Stomach (tissue), 9 donors: ENCODE results near the gene RAB3C. TPM values are rescaled to one million over a fixed set of nuclear protein-coding genes. Genes with fewer than 3 reads are reported as not detected.
"Not testable (repeated sequence)": the region's sequence is repeated elsewhere in the genome, so short reads cannot be mapped to it uniquely, and the experiment has no call there.

ENCODE experiments used
- DNase-seq, 2 donors: peaks; one replicate each; pipeline versions ENCODE4 v3.0.0 to v3.0.0-alpha.2; 2013 to 2019
- H3K27ac ChIP-seq, 5 donors: fragments of 200-600 bp in 4 of 5; sonication (generic) in 4 of 5; one replicate each; pipeline ENCODE4 v1.5.1; 2013 to 2019; ENCODE audit warnings: mild to moderate bottlenecking in 1 of 5, moderate library complexity in 1 of 5
- H3K27me3 ChIP-seq, 3 donors: fragments of 200-600 bp; sonication (generic); one replicate each; pipeline ENCODE4 v1.5.1; 2017 to 2019; ENCODE audit warnings: mixed run types in 1 of 3
- H3K36me3 ChIP-seq, 4 donors: fragments of 200-600 bp; sonication (generic); 1 replicate in 3 of 4; 2 replicates in 1 of 4; pipeline ENCODE4 v1.5.1; 2016 to 2019
- H3K4me1 ChIP-seq, 4 donors: fragments of 200-600 bp; sonication (generic); one replicate each; pipeline ENCODE4 v1.5.1; 2016 to 2019
- H3K4me3 ChIP-seq, 4 donors: fragments of 200-600 bp; sonication (generic) in 3 of 4; one replicate each; pipeline ENCODE4 v1.5.1; 2016 to 2019; ENCODE audit warnings: mild to moderate bottlenecking in 1 of 4
- H3K9me3 ChIP-seq, 4 donors: fragments of 200-600 bp; sonication (generic); one replicate each; pipeline ENCODE4 v1.5.1; 2016 to 2019
- EP300 ChIP-seq: sonication (generic); formaldehyde crosslinking; IDR thresholded peaks from one replicate; pipeline ENCODE4 v1.6.1; 2017; ENCODE audit warnings: antibody characterized with exemption
- POLR2A ChIP-seq, 4 donors: fragments of 450-650 bp; IDR thresholded peaks; one replicate each; pipeline ENCODE4 v1.6.1; 2016; ENCODE audit warnings: antibody characterized with exemption in 4 of 4, control low read depth in 2 of 4, mild to moderate bottlenecking in 1 of 4, moderate library complexity in 1 of 4
- POLR2AphosphoS5 ChIP-seq, 3 donors: sonication (generic); formaldehyde crosslinking; IDR thresholded peaks; one replicate each; pipeline ENCODE4 v1.6.1; 2016; ENCODE audit warnings: antibody characterized with exemption in 3 of 3
- WGBS, 5 donors: extraction: QIAGEN DNeasy Blood & Tissue Kit in 3 of 5; methylation state at CpG; one replicate each; pipeline versions ENCODE4 v1.1.5 to v1.1.7; 2013 to 2018; 5-methylcytosine and 5-hydroxymethylcytosine counted together
- intact Hi-C: fragments of 100-400 bp; cut with DNase I; formaldehyde crosslinking; loops from one replicate; pipeline ENCODE4 v1.15.1; 2023; ENCODE audit warnings: low total_unique reads
- polyA plus RNA-seq, 3 donors: library from polyadenylated mRNA; stranded (reverse); fragments of 200-250 nt; gene quantifications; one replicate each; pipeline ENCODE4 v1.2.3, GENCODE V29; 2013
- total RNA-seq, 5 donors: library from RNA; depleted of rRNA; stranded (reverse); fragments of >200 nt; gene quantifications; one replicate each; pipeline versions ENCODE4 v1.1.0 to v1.2.3, GENCODE V29; 2014 to 2016
- TF ChIP-seq, protein P1 (sequence below), 7 experiments: fragments of 450-650 bp in 4 of 7; fragments of 200-600 bp in 3 of 7; sonication (generic) in 3 of 7; IDR thresholded peaks; one replicate each; pipeline ENCODE4 v1.5.1; 2016 to 2019; ENCODE audit warnings: antibody characterized with exemption in 7 of 7, control low read depth in 2 of 7, mild to moderate bottlenecking in 1 of 7
- donor health status: healthy with polysubstance abuse.
- donor health status: Bipolar disorder and iron deficiency.
- donor health status: healthy.

RAB3C gene
- total and polyA plus RNA-seq, 8 donors: 0.31 to 7.9 (median 2.2) TPM; not detected in 3

GRCh38 chr5:58595952-58596351, 13.1 kb downstream of the RAB3C start:
- Histone ChIP-seq H3K27ac (no peak overlapping the region), H3K4me3 (no peak overlapping the region), H3K27me3 (no peaks in the 10 kb centered on the region), H3K36me3 (no peaks in the 10 kb centered on the region), H3K4me1 (no peaks in the 10 kb centered on the region), H3K9me3 (no peaks in the 10 kb centered on the region)
- no peak for DNase-seq
- intact Hi-C loops: no loop called here
- no peak for TF ChIP-seq POLR2A (IDR thresholded peaks at IDR 0.05)
- no peak for TF ChIP-seq POLR2AphosphoS5 (IDR thresholded peaks at IDR 0.05)
- no peak for TF ChIP-seq EP300
- TF ChIP-seq, protein P1, sequence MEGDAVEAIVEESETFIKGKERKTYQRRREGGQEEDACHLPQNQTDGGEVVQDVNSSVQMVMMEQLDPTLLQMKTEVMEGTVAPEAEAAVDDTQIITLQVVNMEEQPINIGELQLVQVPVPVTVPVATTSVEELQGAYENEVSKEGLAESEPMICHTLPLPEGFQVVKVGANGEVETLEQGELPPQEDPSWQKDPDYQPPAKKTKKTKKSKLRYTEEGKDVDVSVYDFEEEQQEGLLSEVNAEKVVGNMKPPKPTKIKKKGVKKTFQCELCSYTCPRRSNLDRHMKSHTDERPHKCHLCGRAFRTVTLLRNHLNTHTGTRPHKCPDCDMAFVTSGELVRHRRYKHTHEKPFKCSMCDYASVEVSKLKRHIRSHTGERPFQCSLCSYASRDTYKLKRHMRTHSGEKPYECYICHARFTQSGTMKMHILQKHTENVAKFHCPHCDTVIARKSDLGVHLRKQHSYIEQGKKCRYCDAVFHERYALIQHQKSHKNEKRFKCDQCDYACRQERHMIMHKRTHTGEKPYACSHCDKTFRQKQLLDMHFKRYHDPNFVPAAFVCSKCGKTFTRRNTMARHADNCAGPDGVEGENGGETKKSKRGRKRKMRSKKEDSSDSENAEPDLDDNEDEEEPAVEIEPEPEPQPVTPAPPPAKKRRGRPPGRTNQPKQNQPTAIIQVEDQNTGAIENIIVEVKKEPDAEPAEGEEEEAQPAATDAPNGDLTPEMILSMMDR (IDR thresholded peaks at IDR 0.05): no peak

GRCh38 chr5:58598440-58598839, 15.6 kb downstream of the RAB3C start:
- intact Hi-C loops: no loop called here
- no peak for DNase-seq
- Histone ChIP-seq H3K27me3 (no peaks in the 10 kb centered on the region), H3K4me1 (no peaks in the 10 kb centered on the region), H3K9me3 (peaks cover 0 to 17% (median 2%) of the 10 kb centered on the region in 4 donors), H3K4me3 (no peak overlapping the region), H3K36me3 (no peaks in the 10 kb centered on the region), H3K27ac (no peak overlapping the region)
- TF ChIP-seq POLR2A (IDR thresholded peaks at IDR 0.05) (no peak), POLR2AphosphoS5 (IDR thresholded peaks at IDR 0.05) (no peak), EP300 (no peak)
- TF ChIP-seq, protein P1 (IDR thresholded peaks at IDR 0.05): no peak
- 82 to 95% (median 88%) methylated on average over 1 of the region's 1 CpG for WGBS, 5 donors

- 52 to 85% (median 80%) methylated on average over 1 of the region's 1 CpG for WGBS, 5 donors
- intact Hi-C loops: no loop called here
- no peak for DNase-seq
- H3K27me3 ChIP-seq: no peaks in the 10 kb centered on the region
- peaks cover 0 to 17% (median 2%) of the 10 kb centered on the region in 4 donors for H3K9me3 ChIP-seq
- TF ChIP-seq POLR2AphosphoS5 (IDR thresholded peaks at IDR 0.05) (no peak), POLR2A (IDR thresholded peaks at IDR 0.05) (no peak)
- TF ChIP-seq, protein P1 (IDR thresholded peaks at IDR 0.05): no peak
- H3K4me1 ChIP-seq: no peaks in the 10 kb centered on the region
- H3K4me3 ChIP-seq: no peak overlapping the region
- H3K27ac ChIP-seq: no peak overlapping the region
- no peaks in the 10 kb centered on the region for H3K36me3 ChIP-seq
Observed at GRCh38 chr5:58599217-58599616, 16.3 kb downstream of the RAB3C start.

DNA sequence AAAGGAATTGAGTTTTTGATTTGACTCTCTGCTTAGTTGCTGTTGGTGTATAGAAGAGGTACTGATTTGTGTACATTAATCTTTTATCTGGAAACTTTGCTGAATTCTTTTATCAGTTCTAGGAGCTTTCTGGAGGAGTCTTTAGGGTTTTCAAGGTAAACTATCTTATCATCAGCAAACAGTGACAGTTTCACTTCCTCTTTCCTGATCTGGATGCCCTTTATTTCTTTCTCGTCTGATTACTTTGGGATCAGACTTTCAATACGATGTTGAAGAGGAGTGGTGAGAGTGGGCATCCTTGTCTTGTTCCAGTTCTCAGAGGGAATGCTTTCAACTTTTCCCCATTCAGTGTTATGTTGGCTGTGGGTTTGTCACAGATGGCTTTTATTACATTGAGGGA, 17.7 kb downstream of the RAB3C start:
- WGBS, 5 donors: 15 to 29% (median 18%) methylated on average over 2 of the region's 2 CpGs
- DNase-seq, H3K27ac ChIP-seq, H3K36me3 ChIP-seq, H3K4me1 ChIP-seq, intact Hi-C loops, H3K4me3 ChIP-seq, H3K27me3 ChIP-seq: not testable (repeated sequence)
- H3K9me3 ChIP-seq: peaks cover 0 to 17% (median 2%) of the 10 kb centered on the region in 4 donors

DNA sequence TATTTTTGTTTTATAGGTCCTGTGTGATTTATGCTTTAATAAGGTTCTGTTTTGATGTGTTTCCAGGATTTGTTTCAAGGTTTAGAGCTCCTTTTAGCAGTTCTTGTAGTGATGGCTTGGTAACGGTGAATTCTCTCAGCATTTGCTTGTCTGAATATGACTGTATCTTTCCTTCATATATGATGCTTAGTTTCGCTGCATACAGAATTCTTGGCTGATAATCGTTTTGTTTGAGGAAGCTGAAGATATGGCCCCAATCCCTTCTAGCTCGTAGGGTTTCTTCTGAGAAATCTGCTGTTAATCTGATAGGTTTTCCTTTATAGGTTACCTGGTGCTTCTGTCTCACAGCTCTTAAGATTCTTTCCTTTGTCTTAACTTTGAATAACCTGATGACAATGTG, 20.0 kb downstream of the RAB3C start:
- DNase-seq, H3K27ac ChIP-seq, intact Hi-C loops, H3K4me3 ChIP-seq, H3K36me3 ChIP-seq, H3K27me3 ChIP-seq, H3K4me1 ChIP-seq: not testable (repeated sequence)
- WGBS, 5 donors: 80 to 90% (median 88%) methylated on average over 4 of the region's 4 CpGs
- H3K9me3 ChIP-seq: peaks cover 0 to 21% (median 4%) of the 10 kb centered on the region in 4 donors
